ENCODE results near the gene DUSP18.
A peak's percentile ranks its signal among the peaks of the same experiment; 100 is the strongest.

The DUSP18 gene

DNA sequence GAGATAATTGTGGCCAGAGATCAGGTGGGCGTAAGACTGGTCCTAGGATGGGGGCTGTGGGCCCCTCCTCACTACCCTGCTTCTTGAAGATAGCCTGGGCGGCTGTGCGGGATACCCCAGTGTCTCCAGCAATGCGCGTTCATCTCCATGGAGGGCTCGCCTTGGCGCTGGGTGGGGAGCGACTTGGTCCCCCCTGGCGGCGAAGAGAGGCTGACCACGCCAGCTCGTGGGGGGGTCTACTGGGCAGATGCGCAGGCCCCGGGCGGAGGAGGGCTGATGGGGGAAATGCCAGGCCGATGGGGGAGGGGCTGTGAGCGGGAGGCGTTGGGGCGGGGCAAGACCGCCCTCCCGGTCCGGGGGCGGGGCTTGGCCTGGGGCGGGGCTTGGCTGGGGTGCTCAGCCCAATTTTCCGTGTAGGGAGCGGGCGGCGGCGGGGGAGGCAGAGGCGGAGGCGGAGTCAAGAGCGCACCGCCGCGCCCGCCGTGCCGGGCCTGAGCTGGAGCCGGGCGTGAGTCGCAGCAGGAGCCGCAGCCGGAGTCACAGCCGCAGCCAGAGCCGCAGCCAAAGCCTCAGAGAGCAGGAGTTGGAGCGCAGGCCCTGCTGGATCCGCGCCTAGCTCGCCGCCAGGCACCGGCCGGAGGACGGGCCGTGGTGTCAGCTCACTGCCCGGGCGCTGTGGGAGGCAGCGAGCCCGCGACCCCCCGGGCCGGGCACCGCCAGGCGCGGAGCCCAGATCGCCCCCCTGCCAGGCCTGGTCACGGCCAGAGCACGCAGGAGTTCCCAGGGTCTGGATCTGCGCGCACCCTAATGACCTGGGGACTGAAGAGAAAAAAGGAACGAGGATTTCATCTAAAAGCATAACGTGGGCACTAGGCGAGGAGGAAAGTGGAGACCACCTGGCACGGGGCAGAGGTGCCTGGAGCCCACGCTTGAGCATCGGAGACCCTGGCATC is 32.1 kb downstream of the DUSP18 start, which contains the start of gene SLC35E4:
TSS of gene SLC35E4 (plus strand) at position 509 of the 953 bp plus-strand sequence. CDS start 670 bp downstream, outside the sequence.
- TF ChIP-seq GATA2 (IDR thresholded peaks at IDR 0.05; ENCODE audit: low read depth, low read length) (no peak), GATA3 (IDR thresholded peaks at IDR 0.05; ENCODE audit: low read depth, low read length) (no peak)

- TF ChIP-seq GATA2 (IDR thresholded peaks at IDR 0.05; ENCODE audit: low read depth, low read length) (no peak), GATA3 (IDR thresholded peaks at IDR 0.05; ENCODE audit: low read depth, low read length) (no peak)
These were observed 33.0 kb downstream of the DUSP18 start for GRCh38 chr22:30634471-30635233.

- TF ChIP-seq GATA2 (IDR thresholded peaks at IDR 0.05; ENCODE audit: low read depth, low read length), result 0 out of 2 replicates have a peak, but pooled peaks have one; percentile 45
- no peak for TF ChIP-seq GATA3 (IDR thresholded peaks at IDR 0.05; ENCODE audit: low read depth, low read length)
These were observed 39.2 kb downstream of the DUSP18 start for GRCh38 chr22:30628491-30628890.

GRCh38 chr22:30627471-30627870 is 40.2 kb downstream of the DUSP18 start:
- TF ChIP-seq GATA2 (IDR thresholded peaks at IDR 0.05; ENCODE audit: low read depth, low read length), result no peak
- TF ChIP-seq GATA3 (IDR thresholded peaks at IDR 0.05; ENCODE audit: low read depth, low read length), result no peak

DNA sequence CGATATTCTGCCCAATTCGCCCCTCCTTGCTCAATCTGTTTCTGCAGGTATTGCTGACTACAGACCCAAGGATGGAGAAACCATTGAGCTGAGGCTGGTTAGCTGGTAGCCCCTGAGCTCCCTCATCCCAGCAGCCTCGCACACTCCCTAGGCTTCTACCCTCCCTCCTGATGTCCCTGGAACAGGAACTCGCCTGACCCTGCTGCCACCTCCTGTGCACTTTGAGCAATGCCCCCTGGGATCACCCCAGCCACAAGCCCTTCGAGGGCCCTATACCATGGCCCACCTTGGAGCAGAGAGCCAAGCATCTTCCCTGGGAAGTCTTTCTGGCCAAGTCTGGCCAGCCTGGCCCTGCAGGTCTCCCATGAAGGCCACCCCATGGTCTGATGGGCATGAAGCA is 41.3 kb downstream of the DUSP18 start:
- TF ChIP-seq GATA3 (IDR thresholded peaks at IDR 0.05; ENCODE audit: low read depth, low read length) (no peak), GATA2 (IDR thresholded peaks at IDR 0.05; ENCODE audit: low read depth, low read length) (no peak)

DNA sequence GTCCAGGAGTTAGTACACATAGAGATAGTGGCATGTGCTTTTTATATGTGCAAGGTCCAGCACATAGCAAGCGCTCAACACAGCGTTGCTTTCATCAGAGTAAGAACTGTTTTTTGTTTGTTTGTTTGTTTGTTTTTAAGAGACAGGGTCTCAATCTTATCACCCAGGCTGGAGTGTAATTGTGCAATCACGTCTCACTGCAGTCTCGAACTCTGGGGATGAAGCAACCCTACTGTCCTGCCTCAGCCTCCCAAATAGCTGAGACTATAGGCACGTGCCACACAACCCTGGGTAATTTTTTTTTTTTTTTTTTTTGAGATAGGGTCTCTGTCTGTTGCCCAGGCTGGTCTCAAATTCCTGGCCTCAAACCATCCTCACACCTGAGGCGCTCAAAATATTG is 49.9 kb downstream of the DUSP18 start:
- TF ChIP-seq GATA3 (IDR thresholded peaks at IDR 0.05; ENCODE audit: low read depth, low read length) (no peak), GATA2 (IDR thresholded peaks at IDR 0.05; ENCODE audit: low read depth, low read length) (no peak)

- TF ChIP-seq GATA2 (IDR thresholded peaks at IDR 0.05; ENCODE audit: low read depth, low read length) (no peak), GATA3 (IDR thresholded peaks at IDR 0.05; ENCODE audit: low read depth, low read length) (no peak)
These were observed 52.1 kb downstream of the DUSP18 start for GRCh38 chr22:30615543-30615954.

DNA sequence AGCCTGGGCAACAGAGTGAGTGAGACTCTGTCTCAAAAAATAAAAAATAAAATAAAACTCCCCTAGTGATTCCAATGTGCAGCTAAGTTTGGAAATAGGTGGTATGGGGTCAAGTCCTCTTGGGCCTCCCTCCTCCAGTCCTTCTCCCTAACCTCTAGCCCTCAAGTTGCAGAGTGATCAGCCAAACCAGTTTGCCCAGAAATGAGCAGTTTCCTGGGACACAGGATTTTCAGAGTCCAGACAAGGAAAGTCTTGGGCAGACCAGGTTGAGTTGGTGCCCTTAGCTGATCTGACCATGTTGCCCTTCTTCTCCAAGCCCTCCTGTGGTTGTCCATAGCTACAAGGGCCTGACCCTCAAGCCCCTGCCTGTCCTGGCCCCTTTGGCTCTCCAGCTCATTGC is 52.8 kb downstream of the DUSP18 start:
- no peak for TF ChIP-seq GATA3 (IDR thresholded peaks at IDR 0.05; ENCODE audit: low read depth, low read length)
- no peak for TF ChIP-seq GATA2 (IDR thresholded peaks at IDR 0.05; ENCODE audit: low read depth, low read length)

GRCh38 chr22:30614268-30614667 is 53.4 kb downstream of the DUSP18 start:
- TF ChIP-seq GATA2 (IDR thresholded peaks at IDR 0.05; ENCODE audit: low read depth, low read length) (no peak), GATA3 (IDR thresholded peaks at IDR 0.05; ENCODE audit: low read depth, low read length) (no peak)

- no peak for TF ChIP-seq GATA2 (IDR thresholded peaks at IDR 0.05; ENCODE audit: low read depth, low read length)
- no peak for TF ChIP-seq GATA3 (IDR thresholded peaks at IDR 0.05; ENCODE audit: low read depth, low read length)
These were observed 54.9 kb downstream of the DUSP18 start for GRCh38 chr22:30612789-30613188.

Data from SH-SY5Y (cell line).